ENCODE data around the gene ABLIM2. TPM values are rescaled to one million over a fixed set of nuclear protein-coding genes. Genes with fewer than 3 reads are reported as not detected.

The ABLIM2 gene
- total RNA-seq, 2 experiments from 2014 or later: 0.76 TPM; not detected in 1

DNA sequence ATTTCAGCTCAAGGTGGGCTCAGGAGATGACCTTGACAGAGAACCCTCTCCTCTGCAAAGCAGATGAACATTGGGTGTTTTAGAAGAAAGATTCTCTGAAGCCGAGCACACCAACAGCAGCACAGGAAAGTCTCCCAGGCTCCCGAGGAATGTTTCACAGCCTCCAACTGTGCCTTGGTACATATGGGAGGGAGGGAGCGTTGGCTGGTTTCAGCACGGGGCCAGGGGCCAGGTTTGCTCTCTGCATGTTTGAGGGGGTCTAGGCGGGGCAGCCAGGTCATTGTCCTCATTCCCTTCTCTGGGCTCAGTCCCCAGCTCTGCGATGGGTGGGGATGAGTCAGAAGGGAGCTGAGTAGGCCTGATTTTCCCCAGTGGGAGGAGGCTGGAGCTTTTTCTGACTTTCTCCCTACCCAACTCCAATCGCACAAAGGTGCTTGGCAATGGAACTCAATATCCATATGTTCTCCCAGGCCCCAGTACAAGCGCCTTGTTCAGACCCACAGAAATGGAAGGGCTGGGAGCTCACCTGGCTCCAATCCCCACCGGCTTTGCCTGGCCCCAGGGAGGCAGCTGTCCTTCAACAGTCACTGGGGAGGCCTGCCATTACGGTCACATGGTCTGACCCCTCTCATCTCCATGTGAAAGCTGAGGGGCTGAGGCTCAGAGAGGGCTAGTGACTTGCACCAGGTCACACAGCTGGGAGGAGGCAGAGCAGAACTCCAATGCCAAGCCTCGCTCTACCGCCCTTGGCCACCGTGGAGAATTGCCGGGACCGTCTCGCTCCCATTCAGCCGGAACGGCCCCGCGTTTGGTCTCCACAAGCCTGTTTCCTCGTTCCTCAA is 110.6 kb downstream of the ABLIM2 start:
- ChIA-PET POLR2A (no interaction called here), CTCF (ENCODE audit: unreplicated experiment) (interaction anchor here (0.6 to 1.0 kb wide), 2 partner anchors 9 to 80 kb away, joined by 3 read pairs; no protein-coding TSS in a partner anchor)

DNA sequence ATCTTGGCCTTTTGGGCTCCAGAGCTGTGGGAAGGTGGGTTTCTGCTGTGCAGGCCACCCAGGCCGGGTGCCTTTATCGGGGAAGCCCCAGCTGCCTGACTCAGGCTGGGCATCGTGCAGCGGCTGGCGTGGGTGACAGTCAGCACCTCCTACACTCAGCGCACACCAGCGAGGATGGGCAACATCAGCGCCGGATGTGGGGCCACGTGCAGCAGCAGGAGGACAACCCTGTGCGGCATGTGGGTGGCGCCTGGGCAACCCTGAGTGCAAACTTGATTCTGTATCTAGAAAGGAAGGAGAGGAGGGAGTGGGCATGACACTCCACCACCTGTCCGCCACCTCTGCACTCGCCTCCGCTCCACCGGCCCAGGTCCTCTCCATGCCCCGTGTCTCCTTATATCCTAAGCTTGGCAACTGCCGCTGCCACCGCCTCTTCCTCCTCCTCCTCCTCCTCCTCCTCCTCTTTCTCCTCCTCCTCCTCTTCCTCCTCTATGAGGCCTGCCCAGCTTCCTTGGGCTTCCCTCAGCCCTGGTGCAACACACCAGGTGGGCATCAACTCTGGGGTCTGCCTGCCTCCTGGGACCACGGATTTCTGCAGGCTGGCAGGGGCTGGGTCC is 111.6 kb downstream of the ABLIM2 start:
- ChIA-PET POLR2A (no interaction called here), CTCF (ENCODE audit: unreplicated experiment) (interaction anchor here (1.0 kb wide), 1 partner anchor 8 kb away, joined by 3 read pairs; no protein-coding TSS in a partner anchor)
- DNase-seq (ENCODE audit: low spot score): no peak
- Histone ChIP-seq H3K79me2 (ENCODE audit: insufficient read depth, low read depth, low read length) (no peaks in the 10 kb centered on the region), H3K4me2 (ENCODE audit: low read length) (no peak overlapping the region), H3K4me3 (ENCODE audit: low read depth, low read length, poor library complexity, severe bottlenecking) (no peak overlapping the region), H3K36me3 (ENCODE audit: insufficient read depth, low read length) (no peaks in the 10 kb centered on the region), H3K9me2 (ENCODE audit: insufficient read depth, low read length) (no peaks in the 10 kb centered on the region), H3K27ac (ENCODE audit: low read depth, low read length, poor library complexity, severe bottlenecking) (no peak overlapping the region), H2AFZ (ENCODE audit: low read length) (no peak overlapping the region), H3K4me1 (ENCODE audit: insufficient read depth, low read length, poor library complexity, severe bottlenecking) (no peaks in the 10 kb centered on the region), H4K20me1 (ENCODE audit: insufficient read depth, low read length) (no peaks in the 10 kb centered on the region), H3K9me3 (ENCODE audit: low read length) (no peaks in the 10 kb centered on the region)
- intact Hi-C loops (cut with micrococcal nuclease; ENCODE audit: unreplicated experiment): no loop called here
- no TSS peak for BruUV-seq (replicated peaks)
- TF ChIP-seq EZH2phosphoT487 (IDR thresholded peaks at IDR 0.05; ENCODE audit: borderline replicate concordance, low read depth, low read length): no peak

More for the DNA sequence above, 110.6 kb downstream of the ABLIM2 start:
- Histone ChIP-seq H3K9me2 (ENCODE audit: insufficient read depth, low read length) (no peaks in the 10 kb centered on the region), H3K9me3 (ENCODE audit: low read length) (no peaks in the 10 kb centered on the region), H4K20me1 (ENCODE audit: insufficient read depth, low read length) (no peaks in the 10 kb centered on the region), H3K4me3 (ENCODE audit: low read depth, low read length, poor library complexity, severe bottlenecking) (no peak overlapping the region), H3K27ac (ENCODE audit: low read depth, low read length, poor library complexity, severe bottlenecking) (no peak overlapping the region), H2AFZ (ENCODE audit: low read length) (no peak overlapping the region), H3K4me2 (ENCODE audit: low read length) (no peak overlapping the region), H3K4me1 (ENCODE audit: insufficient read depth, low read length, poor library complexity, severe bottlenecking) (no peaks in the 10 kb centered on the region), H3K36me3 (ENCODE audit: insufficient read depth, low read length) (no peaks in the 10 kb centered on the region), H3K79me2 (ENCODE audit: insufficient read depth, low read depth, low read length) (no peaks in the 10 kb centered on the region)
- no peak for DNase-seq (ENCODE audit: low spot score)
- BruUV-seq (replicated peaks): no TSS peak
- intact Hi-C loops (cut with micrococcal nuclease; ENCODE audit: unreplicated experiment): no loop called here
- TF ChIP-seq EZH2phosphoT487 (IDR thresholded peaks at IDR 0.05; ENCODE audit: borderline replicate concordance, low read depth, low read length): no peak
- TF ChIP-seq, protein P1, sequence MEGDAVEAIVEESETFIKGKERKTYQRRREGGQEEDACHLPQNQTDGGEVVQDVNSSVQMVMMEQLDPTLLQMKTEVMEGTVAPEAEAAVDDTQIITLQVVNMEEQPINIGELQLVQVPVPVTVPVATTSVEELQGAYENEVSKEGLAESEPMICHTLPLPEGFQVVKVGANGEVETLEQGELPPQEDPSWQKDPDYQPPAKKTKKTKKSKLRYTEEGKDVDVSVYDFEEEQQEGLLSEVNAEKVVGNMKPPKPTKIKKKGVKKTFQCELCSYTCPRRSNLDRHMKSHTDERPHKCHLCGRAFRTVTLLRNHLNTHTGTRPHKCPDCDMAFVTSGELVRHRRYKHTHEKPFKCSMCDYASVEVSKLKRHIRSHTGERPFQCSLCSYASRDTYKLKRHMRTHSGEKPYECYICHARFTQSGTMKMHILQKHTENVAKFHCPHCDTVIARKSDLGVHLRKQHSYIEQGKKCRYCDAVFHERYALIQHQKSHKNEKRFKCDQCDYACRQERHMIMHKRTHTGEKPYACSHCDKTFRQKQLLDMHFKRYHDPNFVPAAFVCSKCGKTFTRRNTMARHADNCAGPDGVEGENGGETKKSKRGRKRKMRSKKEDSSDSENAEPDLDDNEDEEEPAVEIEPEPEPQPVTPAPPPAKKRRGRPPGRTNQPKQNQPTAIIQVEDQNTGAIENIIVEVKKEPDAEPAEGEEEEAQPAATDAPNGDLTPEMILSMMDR (conservative IDR thresholded peaks at IDR 0.05; ENCODE audit: low read length): no peak

GRCh38 chr4:8045909-8046308 is 112.7 kb downstream of the ABLIM2 start:
- Histone ChIP-seq H3K9me2 (ENCODE audit: insufficient read depth, low read length) (no peaks in the 10 kb centered on the region), H3K4me2 (ENCODE audit: low read length) (no peak overlapping the region), H4K20me1 (ENCODE audit: insufficient read depth, low read length) (no peaks in the 10 kb centered on the region), H3K36me3 (ENCODE audit: insufficient read depth, low read length) (no peaks in the 10 kb centered on the region), H3K4me3 (ENCODE audit: low read depth, low read length, poor library complexity, severe bottlenecking) (no peak overlapping the region), H3K4me1 (ENCODE audit: insufficient read depth, low read length, poor library complexity, severe bottlenecking) (no peaks in the 10 kb centered on the region), H2AFZ (ENCODE audit: low read length) (no peak overlapping the region), H3K79me2 (ENCODE audit: insufficient read depth, low read depth, low read length) (no peaks in the 10 kb centered on the region), H3K27ac (ENCODE audit: low read depth, low read length, poor library complexity, severe bottlenecking) (no peak overlapping the region), H3K9me3 (ENCODE audit: low read length) (no peaks in the 10 kb centered on the region)
- no peak for DNase-seq (ENCODE audit: low spot score)
- ChIA-PET POLR2A (no interaction called here), CTCF (ENCODE audit: unreplicated experiment) (no interaction called here)
- intact Hi-C loops (cut with micrococcal nuclease; ENCODE audit: unreplicated experiment): no loop called here
- no TSS peak for BruUV-seq (replicated peaks)
- TF ChIP-seq, protein P1 (conservative IDR thresholded peaks at IDR 0.05; ENCODE audit: low read length): no peak
- TF ChIP-seq EZH2phosphoT487 (IDR thresholded peaks at IDR 0.05; ENCODE audit: borderline replicate concordance, low read depth, low read length): no peak
